Esophagus squamous epithelium (tissue), 5 donors: Measurements from ENCODE around the gene ATL1. TPM values are rescaled to one million over a fixed set of nuclear protein-coding genes. Genes with fewer than 3 reads are reported as not detected.

Source experiments
- DNase-seq: peaks from one replicate; lab custom pipeline; 2025; lab: John Stamatoyannopoulos, UW
- H3K27ac ChIP-seq, 4 donors: fragments of 200-600 bp; sonication (generic); one replicate each; pipeline ENCODE4 v1.5.1; 2016 to 2019; ENCODE audit warnings: mild to moderate bottlenecking in 1 of 4
- H3K27me3 ChIP-seq, 4 donors: fragments of 200-600 bp; sonication (generic); 1 replicate in 3 of 4; 2 replicates in 1 of 4; pipeline versions ENCODE4 v1.5.1 to v1.6.0; 2017 to 2021; ENCODE audit warnings: antibody characterized with exemption in 1 of 4
- H3K36me3 ChIP-seq, 3 donors: fragments of 200-600 bp; sonication (generic); one replicate each; pipeline ENCODE4 v1.5.1; 2016 to 2019
- H3K4me1 ChIP-seq, 3 donors: fragments of 200-600 bp; sonication (generic); one replicate each; pipeline ENCODE4 v1.5.1; 2017 to 2019
- H3K4me3 ChIP-seq, 4 donors: fragments of 200-600 bp; sonication (generic); 1 replicate in 3 of 4; 2 replicates in 1 of 4; pipeline ENCODE4 v1.5.1; 2016 to 2019; ENCODE audit warnings: mild to moderate bottlenecking in 2 of 4, moderate library complexity in 1 of 4
- H3K9me3 ChIP-seq, 3 donors: fragments of 200-600 bp; sonication (generic); one replicate each; pipeline ENCODE4 v1.5.1; 2016 to 2019
- POLR2A ChIP-seq, 4 donors: fragments of 450-650 bp; IDR thresholded peaks; one replicate each; pipeline ENCODE4 v1.6.1; 2017; ENCODE audit warnings: antibody characterized with exemption in 4 of 4, mild to moderate bottlenecking in 4 of 4, moderate library complexity in 3 of 4
- WGBS, 2 donors: methylation state at CpG; one replicate each; pipeline ENCODE4 v1.1.5; 2018; 5-methylcytosine and 5-hydroxymethylcytosine counted together
- intact Hi-C: fragments of 100-400 bp; cut with DNase I; formaldehyde crosslinking; loops from one replicate; pipeline ENCODE4 v1.15.0; 2022
- total RNA-seq, 4 donors: library from RNA; depleted of rRNA; stranded (reverse); fragments of >200 nt; gene quantifications; one replicate each; pipeline ENCODE4 v1.1.0, GENCODE V29; 2016
- TF ChIP-seq, protein P1 (sequence below), 6 experiments: fragments of 450-650 bp in 4 of 6; fragments of 200-600 bp in 2 of 6; sonication (generic) in 2 of 6; IDR thresholded peaks; one replicate each; pipeline ENCODE4 v1.5.1; 2016 to 2019; ENCODE audit warnings: antibody characterized with exemption in 6 of 6, mild to moderate bottlenecking in 4 of 6, moderate library complexity in 4 of 6
- donor health status: DM: yes; HTN: yes; CAD: no.

The ATL1 gene
- total RNA-seq, 4 donors from 2014 or later, result 3.3 to 7.3 (median 6.0) TPM

- TF ChIP-seq, protein P1, sequence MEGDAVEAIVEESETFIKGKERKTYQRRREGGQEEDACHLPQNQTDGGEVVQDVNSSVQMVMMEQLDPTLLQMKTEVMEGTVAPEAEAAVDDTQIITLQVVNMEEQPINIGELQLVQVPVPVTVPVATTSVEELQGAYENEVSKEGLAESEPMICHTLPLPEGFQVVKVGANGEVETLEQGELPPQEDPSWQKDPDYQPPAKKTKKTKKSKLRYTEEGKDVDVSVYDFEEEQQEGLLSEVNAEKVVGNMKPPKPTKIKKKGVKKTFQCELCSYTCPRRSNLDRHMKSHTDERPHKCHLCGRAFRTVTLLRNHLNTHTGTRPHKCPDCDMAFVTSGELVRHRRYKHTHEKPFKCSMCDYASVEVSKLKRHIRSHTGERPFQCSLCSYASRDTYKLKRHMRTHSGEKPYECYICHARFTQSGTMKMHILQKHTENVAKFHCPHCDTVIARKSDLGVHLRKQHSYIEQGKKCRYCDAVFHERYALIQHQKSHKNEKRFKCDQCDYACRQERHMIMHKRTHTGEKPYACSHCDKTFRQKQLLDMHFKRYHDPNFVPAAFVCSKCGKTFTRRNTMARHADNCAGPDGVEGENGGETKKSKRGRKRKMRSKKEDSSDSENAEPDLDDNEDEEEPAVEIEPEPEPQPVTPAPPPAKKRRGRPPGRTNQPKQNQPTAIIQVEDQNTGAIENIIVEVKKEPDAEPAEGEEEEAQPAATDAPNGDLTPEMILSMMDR (IDR thresholded peaks at IDR 0.05), result no peak
- no peak for TF ChIP-seq POLR2A (IDR thresholded peaks at IDR 0.05)
- Histone ChIP-seq H3K4me1 (no peaks in the 10 kb centered on the region), H3K4me3 (no peak overlapping the region), H3K9me3 (peaks cover 0 to 35% (median 16%) of the 10 kb centered on the region in 3 donors), H3K27me3 (no peaks in the 10 kb centered on the region), H3K27ac (no peak overlapping the region), H3K36me3 (no peaks in the 10 kb centered on the region)
- WGBS, 2 donors, result 81 to 92% methylated on average over 2 of the region's 2 CpGs
- DNase-seq, result no peak
- intact Hi-C loops, result no loop called here
Observed at GRCh38 chr14:50573862-50574261, 13.9 kb downstream of the ATL1 start.

- TF ChIP-seq POLR2A (IDR thresholded peaks at IDR 0.05), result no peak
- TF ChIP-seq, protein P1 (IDR thresholded peaks at IDR 0.05), result no peak
- Histone ChIP-seq H3K4me3 (no peak overlapping the region), H3K9me3 (peaks cover 0 to 16% (median 0%) of the 10 kb centered on the region in 3 donors), H3K36me3 (no peaks in the 10 kb centered on the region), H3K27me3 (no peaks in the 10 kb centered on the region), H3K27ac (no peak overlapping the region), H3K4me1 (no peaks in the 10 kb centered on the region)
- no peak for DNase-seq
- intact Hi-C loops, result no loop called here
Observed at GRCh38 chr14:50575769-50576168, 15.8 kb downstream of the ATL1 start.

DNA sequence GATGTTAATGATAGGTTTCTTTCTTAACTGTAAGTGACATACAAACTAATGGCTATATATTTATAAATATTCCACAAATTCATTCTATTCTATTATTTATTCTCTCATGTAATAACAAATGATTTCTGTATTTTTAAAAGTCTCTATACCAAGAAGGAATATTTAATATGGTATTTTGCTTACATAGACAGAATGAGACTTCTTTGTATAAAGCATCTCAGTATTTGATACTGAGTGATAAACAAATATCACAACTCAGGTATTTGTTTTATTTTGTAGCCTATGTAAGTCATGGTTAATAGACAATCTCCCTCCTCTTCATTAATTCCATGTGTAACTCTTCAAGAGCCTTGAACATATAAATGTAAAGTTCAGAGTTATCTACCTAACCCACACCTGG, 18.0 kb downstream of the ATL1 start:
- Histone ChIP-seq H3K9me3 (no peaks in the 10 kb centered on the region), H3K27me3 (no peaks in the 10 kb centered on the region), H3K27ac (no peak overlapping the region), H3K36me3 (no peaks in the 10 kb centered on the region), H3K4me1 (no peaks in the 10 kb centered on the region), H3K4me3 (no peak overlapping the region)
- TF ChIP-seq, protein P1 (IDR thresholded peaks at IDR 0.05), result no peak
- no peak for TF ChIP-seq POLR2A (IDR thresholded peaks at IDR 0.05)
- no peak for DNase-seq
- intact Hi-C loops, result no loop called here

- no peak for TF ChIP-seq POLR2A (IDR thresholded peaks at IDR 0.05)
- TF ChIP-seq, protein P1 (IDR thresholded peaks at IDR 0.05), result no peak
- DNase-seq, result no peak
- no peak overlapping the region for H3K27ac ChIP-seq
- H3K4me1 ChIP-seq, result no peaks in the 10 kb centered on the region
- intact Hi-C loops, result no loop called here
- no peaks in the 10 kb centered on the region for H3K36me3 ChIP-seq
- H3K9me3 ChIP-seq, result no peaks in the 10 kb centered on the region
- no peaks in the 10 kb centered on the region for H3K27me3 ChIP-seq
- no peak overlapping the region for H3K4me3 ChIP-seq
Observed at GRCh38 chr14:50578433-50578832, 18.5 kb downstream of the ATL1 start.

DNA sequence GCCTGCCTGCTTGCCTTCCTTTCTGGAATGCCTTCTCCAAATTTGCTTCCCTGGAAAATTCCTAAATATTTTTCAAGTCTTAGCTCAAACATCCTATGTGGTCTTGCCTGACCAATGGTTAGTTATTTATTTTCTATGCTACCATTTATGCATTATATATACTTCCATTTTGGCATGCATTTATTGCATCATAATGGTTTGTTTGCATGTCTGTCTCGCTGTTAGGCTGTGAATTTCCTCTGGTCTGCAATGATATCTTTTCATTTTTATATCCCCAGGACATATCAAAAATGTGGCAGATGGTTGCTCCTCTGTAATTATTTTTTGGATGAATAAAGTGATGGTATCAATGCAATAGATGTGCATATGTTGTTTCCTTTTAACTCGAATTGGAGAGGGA, 30.5 kb downstream of the ATL1 start:
- no peak for TF ChIP-seq POLR2A (IDR thresholded peaks at IDR 0.05)
- TF ChIP-seq, protein P1 (IDR thresholded peaks at IDR 0.05), result no peak
- Histone ChIP-seq H3K27me3 (no peaks in the 10 kb centered on the region), H3K4me3 (no peak overlapping the region), H3K4me1 (no peaks in the 10 kb centered on the region), H3K9me3 (no peaks in the 10 kb centered on the region), H3K36me3 (peaks cover 0 to 8% (median 0%) of the 10 kb centered on the region in 3 donors), H3K27ac (no peak overlapping the region)
- DNase-seq, result no peak
- 77 to 82% methylated on average over 2 of the region's 2 CpGs for WGBS, 2 donors
- intact Hi-C loops, result no loop called here
